Measurements from ENCODE around the gene ABHD17B. TPM values are rescaled to one million over a fixed set of nuclear protein-coding genes. Genes with fewer than 3 reads are reported as not detected.
A peak's percentile ranks its signal among the peaks of the same experiment; 100 is the strongest.

Gene ABHD17B
- total RNA-seq, 5 donors from 2014 or later (not counting 1 experiment from before 2014, with no cell fraction given), result 16.0 to 23.7 (median 19.7) TPM

DNA sequence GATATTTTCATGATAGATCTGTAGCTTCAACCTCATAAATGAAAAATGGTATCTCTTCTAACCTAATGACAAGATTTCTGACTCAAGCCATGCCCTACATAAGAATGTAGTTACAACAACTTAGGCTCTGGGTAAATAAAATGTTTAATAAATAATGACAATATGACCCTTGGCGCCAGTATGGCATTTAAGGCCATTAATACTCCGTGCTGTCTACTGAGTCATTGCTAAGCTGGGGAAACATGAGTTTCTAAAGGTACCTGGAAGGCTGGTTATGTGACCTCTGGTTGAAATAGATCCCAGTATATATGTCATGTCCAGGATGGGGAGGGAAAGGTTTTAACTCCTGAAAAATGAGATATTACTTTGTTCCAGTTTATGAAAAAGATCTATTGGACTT is 84.7 kb downstream of the ABHD17B start:
- Histone ChIP-seq H3K36me3 (ENCODE audit: control insufficient read depth in 2 of 2, extremely low read depth in 1 of 2, insufficient read depth in 1 of 2, low read length in 1 of 2) (no peaks in the 10 kb centered on the region), H3K4me3 (ENCODE audit: control insufficient read depth in 1 of 2, extremely low read depth in 1 of 2, low read length in 1 of 2) (no peak overlapping the region), H3K4me1 (ENCODE audit: control insufficient read depth in 1 of 2, extremely low read depth in 1 of 2, insufficient read depth in 2 of 2, low read length in 2 of 2) (peaks cover 0 to 2% of the 10 kb centered on the region in 2 experiments), H3K9me3 (no peaks in the 10 kb centered on the region), H3K27me3 (replicated peaks in 1 of 2; ENCODE audit: control insufficient read depth in 2 of 2, extremely low read depth in 1 of 2, insufficient read depth in 2 of 2, low read length in 1 of 2) (no peaks in the 10 kb centered on the region), H3K27ac (ENCODE audit: low read length) (no peak overlapping the region)
- ChIA-PET POLR2A (interaction anchor here in 1 of 2 donors (0.6 kb wide), 1 partner anchor 143 kb away, joined by 3 read pairs; no protein-coding TSS in a partner anchor), CTCF (interaction anchor here in 1 of 2 donors (0.7 kb wide), 1 partner anchor 66 kb away, joined by 9 read pairs; no protein-coding TSS in a partner anchor)
- DNase-seq, result no peak
- no peak overlapping the region for H3K4me3 Mint-ChIP-seq
- H3K4me1 Mint-ChIP-seq, result peaks cover 0 to 8% (median 5%) of the 10 kb centered on the region in 3 donors
- no peak overlapping the region for H3K27ac Mint-ChIP-seq
- ATAC-seq (replicated peaks in 1 of 4), result no peak
- no peaks in the 10 kb centered on the region for H3K9me3 Mint-ChIP-seq
- H3K36me3 Mint-ChIP-seq, result no peaks in the 10 kb centered on the region
- 50% methylated on average over 2 of the region's 2 CpGs for WGBS (ENCODE audit: insufficient coverage)
- H3K27me3 Mint-ChIP-seq, result no peaks in the 10 kb centered on the region

DNA sequence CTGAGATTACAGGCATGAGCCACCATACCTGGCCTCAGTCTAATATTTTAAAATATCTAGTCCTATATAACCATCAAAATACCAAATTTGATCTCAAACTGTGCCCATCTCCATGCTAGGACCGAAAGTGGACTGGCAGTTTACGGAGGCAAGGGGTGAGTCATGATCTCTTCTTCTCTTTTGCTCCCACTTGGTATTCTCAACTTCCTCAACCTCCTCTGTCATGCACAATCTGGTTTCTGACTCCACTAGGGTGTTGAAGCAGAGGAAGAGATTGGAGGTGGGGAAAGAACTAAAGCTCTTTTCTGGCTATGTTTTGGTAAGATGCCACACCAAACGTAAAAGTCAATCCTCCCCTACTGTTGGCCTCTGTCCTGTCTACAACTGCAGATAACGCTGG is 86.7 kb downstream of the ABHD17B start:
- ChIA-PET POLR2A (no interaction called here), CTCF (interaction anchor here (0.5 to 1.4 kb wide), 4 partner anchors 11 to 55 kb away, joined by 3 to 4 read pairs (median 3); no protein-coding TSS in a partner anchor)
- Mint-ChIP-seq H3K4me3 (no peak overlapping the region), H3K27ac (no peak overlapping the region), H3K4me1 (peaks cover 0 to 8% (median 5%) of the 10 kb centered on the region in 3 donors), H3K27me3 (no peaks in the 10 kb centered on the region), H3K9me3 (no peaks in the 10 kb centered on the region), H3K36me3 (no peaks in the 10 kb centered on the region)
- Histone ChIP-seq H3K9me3 (no peaks in the 10 kb centered on the region), H3K4me3 (ENCODE audit: control insufficient read depth in 1 of 2, extremely low read depth in 1 of 2, low read length in 1 of 2) (no peak overlapping the region), H3K4me1 (ENCODE audit: control insufficient read depth in 1 of 2, extremely low read depth in 1 of 2, insufficient read depth in 2 of 2, low read length in 2 of 2) (peaks cover 0 to 2% of the 10 kb centered on the region in 2 experiments), H3K27ac (ENCODE audit: low read length) (no peak overlapping the region), H3K27me3 (replicated peaks in 1 of 2; ENCODE audit: control insufficient read depth in 2 of 2, extremely low read depth in 1 of 2, insufficient read depth in 2 of 2, low read length in 1 of 2) (no peaks in the 10 kb centered on the region), H3K36me3 (ENCODE audit: control insufficient read depth in 2 of 2, extremely low read depth in 1 of 2, insufficient read depth in 1 of 2, low read length in 1 of 2) (no peaks in the 10 kb centered on the region)
- WGBS (ENCODE audit: insufficient coverage), result 97% methylated on average over 4 of the region's 4 CpGs
- DNase-seq, result no peak
- no peak for ATAC-seq (replicated peaks in 1 of 4)

DNA sequence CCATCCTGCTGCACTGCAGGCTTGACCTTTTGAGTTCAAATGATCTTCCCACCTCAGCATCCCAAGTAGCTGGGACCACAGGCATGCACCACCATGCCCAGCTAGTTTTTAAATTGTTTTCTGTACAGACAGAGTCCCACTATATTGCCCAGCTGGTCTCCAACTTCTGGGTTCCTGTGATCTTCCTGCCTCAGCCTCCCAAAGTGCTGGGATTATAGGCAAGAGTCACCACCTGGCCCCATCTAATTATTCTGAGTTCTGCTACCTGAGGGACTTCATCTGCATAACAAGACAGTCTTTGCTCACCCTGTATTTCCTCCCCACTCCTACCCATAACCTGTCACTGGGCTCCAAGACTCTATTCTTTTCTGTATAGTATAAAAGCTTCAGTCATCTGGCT is 88.1 kb downstream of the ABHD17B start:
- no peak for DNase-seq
- Mint-ChIP-seq H3K4me3 (no peak overlapping the region), H3K36me3 (no peaks in the 10 kb centered on the region), H3K4me1 (peaks cover 3 to 11% (median 7%) of the 10 kb centered on the region in 3 donors), H3K27me3 (peaks cover 0 to under 1% of the 10 kb centered on the region in 2 donors), H3K27ac (peak overlapping the region in 1 of 2 donors; percentile 4), H3K9me3 (no peaks in the 10 kb centered on the region)
- POLR2A ChIA-PET, result interaction anchor here in 1 of 2 donors (0.6 kb wide), 1 partner anchor 30 kb away, joined by 3 read pairs; no protein-coding TSS in a partner anchor
- Histone ChIP-seq H3K27me3 (replicated peaks in 1 of 2; ENCODE audit: control insufficient read depth in 2 of 2, extremely low read depth in 1 of 2, insufficient read depth in 2 of 2, low read length in 1 of 2) (no peaks in the 10 kb centered on the region), H3K4me3 (ENCODE audit: control insufficient read depth in 1 of 2, extremely low read depth in 1 of 2, low read length in 1 of 2) (no peak overlapping the region), H3K36me3 (ENCODE audit: control insufficient read depth in 2 of 2, extremely low read depth in 1 of 2, insufficient read depth in 1 of 2, low read length in 1 of 2) (no peaks in the 10 kb centered on the region), H3K27ac (ENCODE audit: low read length) (no peak overlapping the region), H3K4me1 (ENCODE audit: control insufficient read depth in 1 of 2, extremely low read depth in 1 of 2, insufficient read depth in 2 of 2, low read length in 2 of 2) (peaks cover 0 to 2% of the 10 kb centered on the region in 2 experiments), H3K9me3 (no peaks in the 10 kb centered on the region)
- CTCF ChIA-PET, result interaction anchor here (0.6 to 0.8 kb wide), 3 partner anchors 29 to 166 kb away, joined by 3 to 7 read pairs (median 6); partner anchors contain the start of gene ABHD17B (in 1 of the 2)
- no peak for ATAC-seq (replicated peaks in 1 of 4)

GRCh38 chr9:71822456-71822855 is 88.5 kb downstream of the ABHD17B start:
- H3K36me3 Mint-ChIP-seq, result no peaks in the 10 kb centered on the region
- POLR2A ChIA-PET, result no interaction called here
- H3K27ac ChIP-seq (ENCODE audit: low read length), result no peak overlapping the region
- H3K4me1 Mint-ChIP-seq, result peaks cover 7 to 16% (median 10%) of the 10 kb centered on the region in 3 donors
- H3K4me3 ChIP-seq (ENCODE audit: control insufficient read depth in 1 of 2, extremely low read depth in 1 of 2, low read length in 1 of 2), result no peak overlapping the region
- H3K9me3 Mint-ChIP-seq, result no peaks in the 10 kb centered on the region
- CTCF ChIA-PET, result interaction anchor here in 1 of 2 donors (0.6 to 0.8 kb wide), 3 partner anchors 30 to 778 kb away, joined by 3 to 6 read pairs (median 3); partner anchors contain the start of gene ABHD17B
- DNase-seq, result no peak
- H3K27me3 ChIP-seq (replicated peaks in 1 of 2; ENCODE audit: control insufficient read depth in 2 of 2, extremely low read depth in 1 of 2, insufficient read depth in 2 of 2, low read length in 1 of 2), result no peaks in the 10 kb centered on the region
- no peaks in the 10 kb centered on the region for H3K36me3 ChIP-seq (ENCODE audit: control insufficient read depth in 2 of 2, extremely low read depth in 1 of 2, insufficient read depth in 1 of 2, low read length in 1 of 2)
- ATAC-seq (replicated peaks in 1 of 4), result peak in 2 of 4 experiments; percentile 23 to 32
- H3K4me1 ChIP-seq (ENCODE audit: control insufficient read depth in 1 of 2, extremely low read depth in 1 of 2, insufficient read depth in 2 of 2, low read length in 2 of 2), result peaks cover 0 to 2% of the 10 kb centered on the region in 2 experiments
- H3K9me3 ChIP-seq, result no peaks in the 10 kb centered on the region
- WGBS (ENCODE audit: insufficient coverage), result 33% methylated on average over 2 of the region's 3 CpGs
- H3K27me3 Mint-ChIP-seq, result peaks cover 0 to 2% of the 10 kb centered on the region in 2 donors
- peak overlapping the region in 1 of 2 donors; percentile 40 for H3K27ac Mint-ChIP-seq
- no peak overlapping the region for H3K4me3 Mint-ChIP-seq

GRCh38 chr9:71821405-71821804 is 89.6 kb downstream of the ABHD17B start:
- Histone ChIP-seq H3K4me3 (ENCODE audit: control insufficient read depth in 1 of 2, extremely low read depth in 1 of 2, low read length in 1 of 2) (no peak overlapping the region), H3K4me1 (ENCODE audit: control insufficient read depth in 1 of 2, extremely low read depth in 1 of 2, insufficient read depth in 2 of 2, low read length in 2 of 2) (peaks cover 5% of the 10 kb centered on the region in 2 experiments), H3K27ac (ENCODE audit: low read length) (no peak overlapping the region), H3K9me3 (no peaks in the 10 kb centered on the region), H3K27me3 (replicated peaks in 1 of 2; ENCODE audit: control insufficient read depth in 2 of 2, extremely low read depth in 1 of 2, insufficient read depth in 2 of 2, low read length in 1 of 2) (no peaks in the 10 kb centered on the region), H3K36me3 (ENCODE audit: control insufficient read depth in 2 of 2, extremely low read depth in 1 of 2, insufficient read depth in 1 of 2, low read length in 1 of 2) (no peaks in the 10 kb centered on the region)
- ATAC-seq (replicated peaks in 1 of 4), result no peak
- 80% methylated on average over 1 of the region's 3 CpGs for WGBS (ENCODE audit: insufficient coverage)
- Mint-ChIP-seq H3K36me3 (no peaks in the 10 kb centered on the region), H3K9me3 (no peaks in the 10 kb centered on the region), H3K4me3 (no peak overlapping the region), H3K4me1 (peaks cover 17 to 26% (median 18%) of the 10 kb centered on the region in 3 donors), H3K27ac (no peak overlapping the region), H3K27me3 (peaks cover 0 to 2% of the 10 kb centered on the region in 2 donors)
- ChIA-PET POLR2A (no interaction called here), CTCF (interaction anchor here in 1 of 2 donors (0.6 kb wide), 1 partner anchor 1087 kb away, joined by 4 read pairs; no protein-coding TSS in a partner anchor)
- DNase-seq, result no peak

DNA sequence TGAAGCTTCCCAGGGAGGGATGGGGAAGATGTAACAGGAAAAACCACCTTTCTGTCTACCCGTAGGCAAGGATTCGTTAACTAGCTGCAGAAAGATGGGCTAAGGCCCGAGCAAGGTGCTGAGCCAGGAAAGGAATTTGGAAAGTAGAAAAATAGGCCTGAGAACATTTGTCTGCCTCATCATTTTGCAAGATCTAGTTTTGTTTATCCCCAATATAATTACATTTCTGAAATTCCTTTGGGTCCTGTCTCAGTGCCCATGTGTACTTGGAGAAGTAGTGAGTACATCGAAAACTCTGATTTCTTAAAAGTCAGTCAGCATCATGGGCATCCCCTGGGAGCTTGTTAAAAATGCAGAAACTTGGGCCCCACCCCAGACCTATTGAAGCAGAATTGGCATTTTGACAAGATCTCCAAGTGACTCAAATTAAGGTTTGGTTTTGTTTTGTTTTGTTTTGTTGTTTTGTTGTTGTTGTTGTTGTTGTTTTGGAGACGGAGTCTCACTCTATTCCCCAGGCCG is 90.5 kb downstream of the ABHD17B start:
- Histone ChIP-seq H3K4me3 (ENCODE audit: control insufficient read depth in 1 of 2, extremely low read depth in 1 of 2, low read length in 1 of 2) (no peak overlapping the region), H3K4me1 (ENCODE audit: control insufficient read depth in 1 of 2, extremely low read depth in 1 of 2, insufficient read depth in 2 of 2, low read length in 2 of 2) (peaks cover 5% of the 10 kb centered on the region in 2 experiments), H3K36me3 (ENCODE audit: control insufficient read depth in 2 of 2, extremely low read depth in 1 of 2, insufficient read depth in 1 of 2, low read length in 1 of 2) (no peaks in the 10 kb centered on the region), H3K27ac (ENCODE audit: low read length) (no peak overlapping the region), H3K27me3 (replicated peaks in 1 of 2; ENCODE audit: control insufficient read depth in 2 of 2, extremely low read depth in 1 of 2, insufficient read depth in 2 of 2, low read length in 1 of 2) (no peaks in the 10 kb centered on the region), H3K9me3 (no peaks in the 10 kb centered on the region)
- ATAC-seq (replicated peaks in 1 of 4), result no peak
- no peak overlapping the region for H3K4me3 Mint-ChIP-seq
- WGBS (ENCODE audit: insufficient coverage), result 86% methylated on average over 1 of the region's 6 CpGs
- no peak overlapping the region for H3K27ac Mint-ChIP-seq
- DNase-seq, result no peak
- H3K9me3 Mint-ChIP-seq, result no peaks in the 10 kb centered on the region
- POLR2A ChIA-PET, result no interaction called here
- H3K27me3 Mint-ChIP-seq, result peaks cover 0 to 2% of the 10 kb centered on the region in 2 donors
- peaks cover 20 to 29% (median 20%) of the 10 kb centered on the region in 3 donors for H3K4me1 Mint-ChIP-seq
- CTCF ChIA-PET, result interaction anchor here (0.6 to 1.1 kb wide), 5 partner anchors 14 to 87 kb away, joined by 3 to 4 read pairs (median 4); no protein-coding TSS in a partner anchor
- no peaks in the 10 kb centered on the region for H3K36me3 Mint-ChIP-seq

Data from T-cell (primary cell).